Stimulated activated CD4-positive, alpha-beta T cell treated with anti-CD3 and anti-CD28 coated beads, Interleukin-2, amount 100 ng/mL, for 24 hours (primary cell): Measurements from ENCODE around the gene LRP2BP.
"Not testable (repeated sequence)": the region's sequence is repeated elsewhere in the genome, so short reads cannot be mapped to it uniquely, and the experiment has no call there.

Experiments
- DNase-seq, 2 donors: peaks; one replicate each; pipeline ENCODE4 v3.0.0-alpha.2; 2020

Gene LRP2BP

DNA sequence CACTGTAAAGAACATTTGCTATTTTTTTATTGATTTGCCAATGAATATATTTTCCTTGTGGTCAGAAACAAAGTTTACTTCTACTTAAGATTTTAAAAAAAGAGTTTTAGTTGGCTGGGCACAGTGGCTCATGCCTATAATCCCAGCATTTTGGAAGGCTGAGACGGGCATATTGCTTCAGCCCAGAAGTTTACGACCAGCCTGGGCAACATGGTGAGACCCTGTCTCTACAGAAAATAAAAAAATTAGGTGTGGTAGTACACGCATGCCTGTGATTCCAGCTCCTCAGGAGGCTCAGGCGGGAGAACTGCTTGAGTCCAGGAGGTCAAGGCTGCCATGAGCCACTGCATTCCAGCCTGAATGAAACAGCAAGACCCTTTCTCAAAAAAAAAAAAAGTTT lies 36.8 kb downstream of the LRP2BP start:
- no peak for DNase-seq

DNA sequence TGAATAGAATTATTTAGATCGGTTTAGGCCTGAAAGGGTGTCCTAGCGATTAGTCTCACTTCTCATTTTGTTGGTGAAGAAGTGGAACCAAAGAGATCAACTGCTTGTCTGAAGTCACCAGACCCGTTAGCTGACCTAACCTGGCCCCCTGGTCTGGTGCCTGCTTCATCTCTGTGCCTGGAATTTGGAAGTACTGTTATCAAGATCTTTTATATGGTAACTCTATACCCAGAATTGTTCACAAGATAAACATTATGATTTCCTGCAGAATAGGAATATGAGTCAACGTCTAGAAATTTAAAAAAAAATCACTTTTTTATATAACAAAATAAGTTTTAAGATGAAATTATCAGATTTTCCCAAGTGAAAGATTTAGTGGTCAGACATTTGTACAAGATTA lies 37.2 kb downstream of the LRP2BP start:
- DNase-seq: no peak

DNA sequence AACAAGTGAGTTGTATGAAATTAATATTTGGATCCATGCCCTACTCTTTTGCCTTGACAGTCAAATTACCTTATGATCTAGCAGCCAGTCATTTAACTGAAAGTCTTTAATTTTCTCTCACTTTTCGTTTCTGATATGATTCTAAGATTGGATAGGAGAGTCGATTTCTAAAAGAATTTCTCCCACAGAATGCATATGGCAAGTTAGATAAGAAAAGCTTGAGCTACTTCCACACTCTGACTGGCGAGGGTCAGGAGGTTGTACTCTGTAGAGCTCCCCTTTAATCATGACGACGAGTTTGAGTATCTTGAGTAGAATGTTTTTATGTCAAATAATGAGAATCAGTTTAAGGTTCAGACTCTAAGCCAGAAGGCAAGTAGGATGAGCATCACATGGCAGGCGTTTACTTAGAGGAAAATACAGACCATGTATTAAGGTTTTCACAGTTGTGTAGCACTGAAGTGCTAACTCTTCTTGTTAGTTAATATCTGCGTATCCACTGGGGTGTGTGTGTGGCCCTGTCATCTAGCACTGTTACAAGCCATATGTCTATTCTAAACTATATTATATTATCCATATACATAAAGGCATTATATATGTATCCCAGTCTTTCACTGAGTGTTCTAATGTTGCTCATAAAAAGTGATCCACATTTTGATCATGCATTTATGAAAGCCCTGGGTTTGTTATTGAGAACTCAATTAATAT lies 37.8 kb downstream of the LRP2BP start:
- no peak for DNase-seq

DNA sequence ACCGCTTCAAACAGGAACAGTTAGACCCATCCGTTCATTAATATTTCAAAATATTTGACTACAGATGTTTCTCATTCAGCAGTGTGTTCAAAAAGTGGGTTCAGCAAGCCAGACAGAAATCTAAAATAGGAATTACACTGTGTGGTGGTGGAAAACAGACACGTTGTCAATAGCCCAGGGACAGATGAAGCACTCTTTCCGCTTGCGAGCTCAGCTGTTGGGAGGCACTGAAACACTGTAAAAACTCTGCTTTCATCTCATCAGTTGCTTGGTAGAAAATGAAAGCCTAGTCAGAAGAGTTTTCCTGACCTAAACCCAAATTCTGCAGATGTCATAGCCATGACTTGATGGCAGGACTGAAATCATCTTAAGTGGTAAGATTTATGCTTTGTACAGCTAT lies 38.5 kb downstream of the LRP2BP start:
- no peak for DNase-seq

DNA sequence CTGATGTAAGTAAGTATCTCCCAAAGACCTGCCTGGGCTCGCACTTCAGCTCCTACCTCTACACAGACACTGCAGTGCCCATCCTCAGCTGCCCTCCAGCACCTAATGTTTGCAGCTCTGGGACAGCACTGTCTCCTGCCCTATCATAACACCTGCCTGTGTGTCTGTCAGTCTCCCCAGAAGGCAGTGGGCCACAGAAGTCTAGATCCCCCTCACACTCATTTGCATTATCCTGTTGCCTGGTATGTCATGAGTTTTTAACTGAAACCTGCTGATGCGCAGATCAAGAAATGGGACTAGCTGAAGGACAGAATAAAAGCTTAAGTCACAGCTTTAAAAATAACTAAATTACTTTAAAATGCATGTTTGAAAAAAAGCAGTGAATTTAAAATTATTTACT lies 43.0 kb downstream of the LRP2BP start:
- no peak for DNase-seq

DNA sequence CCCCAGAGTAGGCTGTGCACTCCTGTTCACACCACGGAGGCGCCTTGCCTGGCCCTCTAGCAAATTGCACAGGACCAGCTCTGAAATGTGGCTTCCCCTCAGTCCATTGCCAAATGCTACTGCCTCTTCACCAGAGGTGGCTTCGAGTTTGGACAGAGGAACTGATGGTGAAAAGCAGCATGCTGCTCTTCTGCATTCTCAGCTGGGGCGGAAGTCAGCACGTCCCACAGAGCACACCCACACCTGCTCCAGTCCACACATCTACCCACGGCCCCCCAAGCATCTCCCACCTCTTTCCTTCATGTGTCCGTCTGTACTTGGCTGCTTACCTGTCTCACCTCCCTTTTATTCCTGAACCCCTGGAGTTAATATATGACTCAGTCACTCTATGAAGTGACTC lies 43.5 kb downstream of the LRP2BP start:
- DNase-seq: no peak

DNA sequence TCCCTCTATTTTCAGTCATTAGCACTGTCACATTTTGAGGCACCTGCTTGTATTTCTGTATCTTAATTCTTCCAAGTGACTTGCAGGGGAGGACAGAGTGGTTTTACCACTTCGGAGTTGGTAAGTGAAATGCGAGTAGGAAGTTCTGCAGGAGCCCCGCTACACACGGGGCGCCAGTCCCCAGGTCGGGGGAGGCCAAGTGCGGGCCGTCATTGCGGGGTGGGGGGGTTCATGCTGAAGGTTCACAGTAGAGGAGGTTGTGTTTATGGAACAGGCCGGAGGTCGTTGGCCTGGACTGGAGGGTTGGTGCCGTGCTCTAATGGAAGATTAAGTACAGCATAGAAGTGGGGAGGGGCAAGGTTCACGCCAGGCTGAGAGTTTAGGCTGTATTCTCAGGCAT lies 44.0 kb downstream of the LRP2BP start:
- no peak for DNase-seq

DNA sequence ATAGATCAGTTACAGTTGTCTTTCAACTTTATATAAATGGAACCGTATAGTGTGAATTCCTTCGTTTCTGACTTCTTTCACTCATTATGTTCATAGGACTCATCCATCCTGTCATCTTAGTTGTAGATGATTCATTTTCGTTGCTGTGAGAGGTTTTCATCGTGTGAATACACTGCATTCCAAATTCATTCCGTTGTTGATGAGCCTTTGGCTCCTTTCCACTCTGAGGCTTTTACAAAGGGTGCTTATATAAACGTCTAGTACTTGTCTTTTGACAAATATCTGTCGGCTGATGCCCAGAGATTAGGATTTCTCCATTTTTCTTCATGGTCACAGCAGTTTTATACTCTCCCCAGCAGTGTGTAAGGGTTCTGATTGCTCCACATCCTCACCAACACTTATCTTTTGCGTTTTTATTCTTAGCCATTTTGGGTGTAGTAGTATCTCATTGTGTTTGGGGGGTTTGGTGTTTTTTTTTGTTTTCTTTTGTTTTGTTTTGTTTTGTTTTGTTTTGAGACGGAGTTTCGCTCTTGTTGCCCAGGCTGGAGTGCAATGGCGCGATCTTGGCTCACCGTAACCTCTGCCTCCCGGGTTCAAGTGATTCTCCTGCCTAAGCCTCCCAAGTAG lies 48.6 kb downstream of the LRP2BP start:
- DNase-seq: no peak

DNA sequence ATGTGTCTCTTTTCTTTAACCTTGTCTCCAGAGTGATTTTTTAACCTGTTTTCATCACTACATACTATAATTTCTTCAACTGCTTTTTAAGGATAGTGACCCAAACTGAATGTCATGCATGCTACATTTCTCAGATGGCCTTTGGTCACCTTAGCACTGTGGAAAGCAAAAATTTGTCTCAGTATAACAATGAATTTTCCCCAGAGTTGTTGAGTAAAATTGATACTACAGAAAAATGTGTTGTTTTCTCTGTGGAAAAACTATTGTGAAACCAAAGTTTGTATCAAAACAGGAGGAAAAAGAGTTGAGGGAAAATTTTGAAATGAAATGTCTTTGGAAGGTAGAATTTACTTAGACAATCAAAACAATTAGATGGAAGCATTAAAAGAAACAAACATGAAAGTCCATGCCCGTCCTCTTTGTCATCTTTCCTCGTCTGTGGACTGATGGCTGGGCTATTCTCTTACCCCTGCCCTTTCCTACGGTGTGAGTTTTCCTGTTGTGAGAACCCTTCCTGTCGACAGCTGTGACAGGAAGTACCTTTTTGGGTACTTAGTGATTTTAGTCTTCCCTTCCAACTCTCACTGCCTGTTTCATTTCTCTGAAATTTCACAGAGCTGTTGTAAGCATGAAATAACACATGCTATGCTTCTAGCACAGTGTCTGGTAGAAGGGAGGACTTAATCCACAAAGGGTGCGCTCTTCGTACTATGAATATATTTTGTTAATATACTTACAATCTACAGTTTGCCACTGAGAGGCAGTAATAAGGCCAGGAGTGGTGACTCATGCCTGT lies 50.8 kb downstream of the LRP2BP start:
- no peak for DNase-seq

DNA sequence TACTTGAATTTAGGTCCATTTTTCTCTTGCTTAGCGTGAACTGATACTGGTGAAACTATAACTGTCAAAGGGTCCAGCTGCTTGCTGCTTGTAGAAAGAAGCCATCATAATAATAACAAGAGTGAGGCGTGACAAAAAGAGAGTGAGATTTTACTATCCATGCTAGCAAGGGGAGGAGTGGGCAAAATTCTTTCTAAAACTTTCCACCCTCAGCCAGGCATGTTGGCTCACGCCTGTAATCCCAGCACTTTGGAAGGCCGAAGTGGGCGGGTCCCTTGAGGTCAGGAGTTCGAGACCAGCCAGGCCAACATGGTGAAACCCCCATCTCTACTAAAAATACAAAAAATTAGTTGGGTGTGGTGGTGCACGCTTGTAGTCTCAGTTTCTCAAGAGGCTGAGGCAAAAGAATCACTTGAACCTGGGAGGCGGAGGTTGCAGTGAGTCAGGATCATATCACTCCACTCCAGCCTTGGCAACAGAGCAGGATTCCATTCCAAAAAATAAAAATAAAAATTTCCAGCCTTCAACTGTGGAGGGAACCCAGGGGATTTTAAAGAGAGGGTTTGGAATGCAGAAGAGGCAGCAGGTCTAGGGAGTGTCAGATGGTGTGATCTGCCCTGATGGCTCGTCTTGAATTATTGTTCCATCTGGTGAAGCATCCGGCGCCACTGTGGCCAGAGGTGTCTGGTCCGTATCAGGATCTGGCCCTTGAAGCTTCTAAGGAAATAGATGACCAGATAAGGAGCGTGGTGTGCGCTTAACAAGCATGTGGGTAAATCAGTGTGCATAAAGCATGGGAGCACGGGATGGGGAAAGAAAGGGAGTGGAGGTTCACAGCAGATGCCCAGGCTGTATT lies 51.8 kb downstream of the LRP2BP start:
- no peak for DNase-seq

DNA sequence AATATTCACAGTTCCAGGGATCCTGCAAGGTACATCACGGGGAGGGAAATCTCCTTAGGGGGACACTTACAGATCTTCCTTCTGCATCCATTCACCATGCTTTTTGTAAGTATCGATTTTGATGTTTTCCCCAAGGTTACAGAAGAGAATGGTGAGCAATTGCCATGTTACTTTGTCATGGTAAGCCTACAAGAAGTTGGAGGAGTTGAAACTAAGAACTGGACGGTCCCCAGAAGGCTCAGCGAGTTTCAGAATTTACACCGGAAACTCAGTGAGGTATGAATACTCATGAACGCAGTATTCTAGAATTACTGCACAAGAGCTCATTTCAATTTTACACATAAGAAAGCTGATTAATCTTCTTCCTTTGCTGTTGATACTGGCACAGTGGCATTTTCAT lies 53.9 kb downstream of the LRP2BP start:
- DNase-seq: no peak

DNA sequence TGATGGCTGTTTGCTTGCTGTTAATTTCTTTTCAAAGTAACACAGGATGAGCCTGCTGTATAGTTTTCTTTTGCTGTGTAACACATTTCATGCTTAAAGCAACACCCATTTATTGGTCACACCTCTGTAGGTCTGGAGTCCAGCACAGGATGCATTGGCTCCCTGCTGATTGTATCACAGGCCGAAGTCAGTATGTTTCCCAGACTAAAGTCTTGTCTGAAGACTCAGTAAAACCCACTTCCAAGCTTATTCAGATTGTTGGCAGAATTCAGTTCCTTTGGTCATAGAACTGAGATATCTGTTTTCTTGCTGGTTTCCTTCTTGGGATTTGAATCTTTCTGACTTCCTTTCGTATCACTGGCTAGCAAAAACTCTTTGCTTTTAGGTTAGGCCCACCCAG lies 54.3 kb downstream of the LRP2BP start:
- no peak for DNase-seq

DNA sequence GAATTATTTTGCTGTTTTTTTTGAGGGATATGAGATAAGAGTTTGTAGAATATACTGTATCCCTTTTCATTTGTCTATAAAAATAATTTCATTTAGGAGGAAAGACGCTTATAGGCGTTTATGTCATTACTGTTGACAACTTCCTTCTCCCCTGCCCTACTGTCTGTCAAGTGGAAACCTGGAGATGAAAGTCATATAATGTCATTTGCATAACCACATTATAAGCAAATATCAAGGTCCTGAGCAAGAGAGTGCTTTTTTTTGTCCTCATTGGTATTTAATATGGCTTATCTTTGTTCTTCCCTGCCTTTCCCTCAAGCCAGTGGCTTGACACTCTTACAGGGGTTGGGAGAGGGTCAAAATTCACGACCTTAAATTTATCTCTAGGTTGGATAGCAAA lies 55.8 kb downstream of the LRP2BP start:
- DNase-seq: no peak

DNA sequence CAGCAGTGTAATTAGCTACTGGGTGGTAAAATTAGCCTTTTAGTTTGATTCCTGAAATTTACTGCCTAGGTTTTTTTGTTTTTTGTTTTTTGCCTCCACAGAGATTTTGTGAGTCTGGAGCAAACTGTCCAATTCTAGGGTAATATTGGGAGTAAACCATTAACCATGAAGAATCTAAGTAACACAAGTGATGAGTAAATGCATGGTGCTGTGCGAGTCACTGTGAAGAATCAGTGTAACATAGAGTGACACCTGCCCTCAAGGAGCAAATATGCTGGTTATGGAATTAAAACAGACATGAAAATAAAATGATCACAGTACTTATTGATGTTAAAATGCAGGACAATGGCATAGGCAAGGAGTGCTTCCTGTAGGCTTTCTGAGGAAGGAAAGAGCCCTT lies 60.1 kb downstream of the LRP2BP start:
- no peak for DNase-seq

DNA sequence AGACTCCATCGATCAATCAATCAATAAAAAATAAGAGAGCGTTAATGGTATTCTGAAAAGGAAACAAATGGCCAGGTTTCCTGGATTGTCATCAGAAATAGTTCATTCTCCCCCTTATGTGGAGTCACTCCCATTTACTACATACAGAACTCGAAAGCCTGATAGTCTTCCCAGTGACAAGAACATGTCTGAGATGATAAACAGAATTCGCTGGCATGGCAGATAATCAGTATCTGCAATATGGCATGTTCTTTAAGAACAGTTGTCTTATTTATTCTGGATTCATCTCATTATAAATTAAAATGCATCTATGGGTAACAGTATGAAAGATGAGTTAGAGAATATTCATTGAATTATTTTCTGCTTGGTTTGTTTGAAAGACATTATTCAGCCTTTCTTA lies 61.4 kb downstream of the LRP2BP start:
- DNase-seq: no peak

DNA sequence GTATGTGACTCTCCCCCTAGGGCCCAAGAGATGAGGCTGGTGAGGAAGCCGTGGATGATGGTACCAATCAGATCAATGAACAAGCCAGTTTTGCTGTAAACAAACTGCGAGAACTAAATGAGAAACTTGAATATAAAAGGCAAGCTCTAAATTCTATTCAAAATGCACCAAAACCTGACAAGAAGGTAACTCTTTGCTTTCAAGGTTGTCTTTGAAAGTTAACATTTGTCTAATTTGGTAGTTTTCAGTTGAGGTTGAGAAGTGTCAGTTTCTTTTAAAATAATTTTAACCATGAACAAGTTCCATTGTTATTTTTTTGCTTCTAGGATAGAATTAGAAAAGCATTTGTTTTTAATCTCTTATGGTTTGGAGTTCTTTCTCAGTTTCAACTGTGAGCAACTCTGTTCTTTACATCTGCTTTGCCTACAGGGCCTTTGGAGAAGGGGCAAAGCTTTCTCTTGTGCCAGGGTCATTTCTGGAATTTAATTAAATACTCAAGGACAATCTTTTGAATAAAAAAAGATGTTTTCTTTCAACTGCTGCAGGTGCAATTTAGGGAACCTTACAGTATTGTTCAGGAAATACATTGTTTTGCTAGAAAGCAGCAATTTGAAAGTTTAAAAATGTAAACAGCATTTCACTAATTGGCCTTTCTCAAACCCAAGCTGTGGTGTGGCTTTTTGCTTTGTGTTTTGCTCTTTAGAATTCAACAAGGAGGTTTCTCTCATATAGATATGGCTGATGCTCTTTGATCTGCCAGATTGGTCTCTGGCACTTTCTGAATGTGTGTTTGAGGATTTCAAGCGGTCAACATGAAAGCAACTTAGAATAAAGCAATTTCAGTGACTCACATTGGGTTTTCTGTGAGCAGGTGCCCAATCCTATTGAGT lies 62.9 kb downstream of the LRP2BP start:
- no peak for DNase-seq

DNA sequence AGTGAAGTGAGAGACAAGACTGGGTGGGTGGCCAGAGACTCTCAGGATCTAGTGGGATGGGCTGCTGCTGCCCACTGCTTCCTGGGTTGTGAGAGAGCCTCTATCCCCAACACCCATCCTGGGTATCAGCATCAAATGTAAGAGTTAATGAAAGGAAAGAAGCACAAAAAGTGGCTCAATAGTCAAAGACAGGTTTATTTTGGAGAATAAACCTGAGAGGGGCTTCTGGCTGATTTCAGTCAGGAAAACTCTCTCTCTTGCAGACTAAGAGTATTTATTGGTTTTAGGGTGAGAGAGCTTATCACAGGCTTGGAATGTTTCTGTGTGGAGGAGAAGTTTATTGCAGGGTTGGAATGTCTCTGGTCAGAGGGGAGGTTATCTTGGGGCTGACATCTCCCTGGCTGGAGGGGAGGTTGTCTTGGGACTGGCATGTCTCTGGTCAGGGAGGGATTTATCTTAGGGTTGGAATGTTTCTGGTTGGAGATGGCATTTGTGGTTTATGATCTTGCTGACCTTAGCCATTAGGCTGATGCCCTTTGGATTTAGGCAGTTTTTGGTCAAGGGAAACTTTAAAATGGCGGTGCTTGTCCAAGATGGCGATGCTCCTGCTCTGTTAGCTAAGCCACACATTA lies 65.7 kb downstream of the LRP2BP start:
- not testable (repeated sequence) for DNase-seq

DNA sequence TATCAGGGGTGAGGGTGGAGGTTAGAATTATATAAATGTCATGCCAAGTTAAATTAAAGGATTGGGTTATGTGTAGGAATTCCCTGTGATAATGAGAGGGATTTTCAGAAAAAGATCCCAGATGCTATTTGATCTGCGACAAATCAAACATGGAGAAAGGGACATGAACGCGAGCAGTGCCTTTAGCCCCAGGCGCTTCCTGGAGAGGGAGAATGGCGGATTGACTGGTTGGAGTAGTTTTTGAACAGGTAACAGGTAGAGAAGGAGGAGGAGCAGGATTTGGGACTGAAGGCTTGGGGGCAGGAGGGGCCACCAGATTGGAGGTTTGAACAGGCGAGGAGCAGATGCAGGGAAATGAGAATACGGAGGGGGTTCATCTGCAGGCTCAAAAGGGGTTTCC lies 67.1 kb downstream of the LRP2BP start:
- DNase-seq: no peak

DNA sequence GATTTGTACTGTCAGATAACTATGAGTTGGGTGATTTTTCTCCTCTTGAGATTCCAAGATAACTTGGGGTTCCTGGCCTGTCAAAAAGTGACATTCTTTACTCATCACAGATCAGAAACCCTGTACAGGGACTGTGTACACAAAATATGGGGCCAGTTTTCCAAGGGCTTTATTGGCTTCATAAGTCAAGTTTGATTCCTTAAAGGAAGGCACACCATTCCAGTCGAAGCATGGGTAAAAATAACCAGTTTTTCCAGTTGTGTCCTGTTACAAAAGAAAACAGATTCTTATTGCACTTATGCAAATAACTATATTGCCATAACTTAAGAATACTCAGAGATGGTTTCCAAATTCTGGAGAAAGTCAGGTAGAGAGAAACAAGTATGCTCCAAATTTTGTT lies 70.0 kb downstream of the LRP2BP start:
- DNase-seq: not testable (repeated sequence)

DNA sequence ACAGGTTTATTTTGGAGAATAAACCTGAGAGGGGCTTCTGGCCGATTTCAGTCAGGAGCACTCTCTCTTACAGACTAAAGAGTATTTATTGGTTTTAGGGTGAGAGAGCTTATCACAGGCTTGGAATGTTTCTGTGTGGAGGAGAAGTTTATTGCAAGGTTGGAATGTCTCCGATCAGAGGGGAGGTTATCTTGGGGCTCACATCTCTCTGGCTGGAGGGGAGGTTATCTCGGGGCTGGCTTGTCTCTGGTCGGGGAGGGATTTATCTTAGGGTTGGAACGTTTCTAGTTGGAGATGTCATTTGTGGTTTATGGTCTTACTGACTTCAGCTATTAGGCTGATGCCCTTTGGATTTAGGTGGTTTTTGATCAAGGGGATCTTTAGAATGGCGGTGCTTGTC lies 71.4 kb downstream of the LRP2BP start:
- not testable (repeated sequence) for DNase-seq

DNA sequence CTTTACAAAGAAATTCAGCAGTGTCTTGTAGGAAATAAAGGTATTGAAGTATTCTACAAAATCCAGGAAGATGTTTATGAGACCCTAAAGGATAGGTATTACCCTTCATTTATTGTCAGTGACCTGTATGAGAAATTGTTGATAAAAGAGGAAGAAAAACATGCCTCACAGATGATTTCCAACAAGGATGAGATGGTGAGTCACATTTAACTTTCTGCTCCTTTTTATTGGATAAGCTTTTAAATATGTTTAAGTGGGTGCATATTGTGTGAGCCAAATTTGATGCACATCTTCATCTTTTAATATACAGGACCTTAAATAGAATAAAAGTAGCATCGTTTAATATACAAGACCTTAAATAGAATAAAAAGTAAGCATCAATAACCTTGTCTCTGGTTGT lies 72.1 kb downstream of the LRP2BP start:
- no peak for DNase-seq

DNA sequence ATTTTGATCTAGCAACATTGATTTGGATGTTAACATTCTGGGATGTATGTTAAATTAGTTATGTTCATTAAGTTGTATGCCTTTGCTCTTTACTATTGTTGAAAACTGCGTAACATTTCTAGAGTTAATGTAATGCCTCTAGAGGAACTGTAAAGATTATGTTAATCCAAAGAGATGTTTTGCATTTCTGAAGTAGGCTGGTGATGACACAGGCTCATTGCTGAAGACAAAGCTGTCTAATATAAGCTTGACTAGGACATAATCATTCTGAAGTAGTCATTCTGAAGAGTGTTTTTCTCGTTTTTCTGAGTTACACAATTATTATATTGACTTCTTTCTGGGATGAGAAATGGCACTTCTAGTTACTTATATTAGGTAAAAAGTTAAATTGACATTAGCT lies 72.9 kb downstream of the LRP2BP start:
- DNase-seq: no peak
